PC-9 (cell line): ENCODE data around the gene FNDC3B. TPM values are rescaled to one million over a fixed set of nuclear protein-coding genes. Genes with fewer than 3 reads are reported as not detected.
"Not testable (repeated sequence)": the region's sequence is repeated elsewhere in the genome, so short reads cannot be mapped to it uniquely, and the experiment has no call there.

Experiments used
- BruUV-seq: library from RNA; stranded (reverse); fragments of 400-500 nt; replicated peaks from 2 replicates; lab custom pipeline; 2021; lab: Mats Ljungman, UMichigan
- CTCF ChIA-PET: fragments of 300-600 bp; sonication (Branson Sonifier 250); formaldehyde crosslinking; loops from one replicate; lab custom pipeline; 2022; ENCODE audit warnings: antibody characterized with exemption; lab: Charles Lee
- POLR2A ChIA-PET: fragments of 300-600 bp; sonication (Branson Sonifier 250); formaldehyde crosslinking; loops from one replicate; lab custom pipeline; 2022; ENCODE audit warnings: antibody characterized with exemption; ENCODE audit not compliant: unreplicated experiment; lab: Charles Lee
- DNase-seq, 2 experiments: peaks; one replicate each; pipeline versions ENCODE4 v3.0.0 to v3.0.0-alpha.2; 2015 to 2022; ENCODE audit warnings: mixed read lengths in 1 of 2
- H2AFZ ChIP-seq: fragments of 200-600 bp; sonication (generic); 2 replicates; pipeline ENCODE4 v1.8.1; 2017; ENCODE audit warnings: antibody characterized with exemption
- H3F3A ChIP-seq: fragments of 200-600 bp; sonication (generic); 2 replicates; pipeline ENCODE4 v1.8.1; 2017; ENCODE audit warnings: antibody characterized with exemption, mild to moderate bottlenecking, low read depth; ENCODE audit not compliant: insufficient read depth
- H3K27ac ChIP-seq: fragments of 200-600 bp; sonication (generic); 2 replicates; pipeline ENCODE4 v1.6.1; 2016; ENCODE audit warnings: mixed run types
- H3K27me3 ChIP-seq: fragments of 200-600 bp; sonication (generic); 2 replicates; pipeline ENCODE4 v1.6.1; 2016; ENCODE audit warnings: low read depth, mixed run types; ENCODE audit not compliant: insufficient read depth
- H3K36me3 ChIP-seq: fragments of 200-600 bp; sonication (generic); 2 replicates; pipeline ENCODE4 v1.6.1; 2016; ENCODE audit warnings: low read depth, mixed run types
- H3K4me1 ChIP-seq: fragments of 200-600 bp; sonication (generic); replicated peaks from 2 replicates; pipeline ENCODE4 v1.6.1; 2016; ENCODE audit warnings: mixed run types; ENCODE audit not compliant: insufficient read depth
- H3K4me2 ChIP-seq: fragments of 200-600 bp; sonication (generic); 2 replicates; pipeline ENCODE4 v1.6.1; 2017; ENCODE audit warnings: mixed run types
- H3K4me3 ChIP-seq: fragments of 200-600 bp; sonication (generic); 2 replicates; pipeline ENCODE4 v1.6.1; 2016; ENCODE audit warnings: mixed run types
- H3K79me2 ChIP-seq: fragments of 200-600 bp; sonication (generic); 2 replicates; pipeline ENCODE4 v1.6.1; 2017; ENCODE audit warnings: low read depth, mixed run types
- H3K9me2 ChIP-seq: fragments of 200-600 bp; sonication (generic); 2 replicates; pipeline ENCODE4 v1.8.1; 2017; ENCODE audit warnings: mild to moderate bottlenecking; ENCODE audit not compliant: insufficient read depth
- H3K9me3 ChIP-seq: fragments of 200-600 bp; sonication (generic); 2 replicates; pipeline ENCODE4 v1.8.1; 2016; ENCODE audit warnings: low read depth; ENCODE audit not compliant: insufficient read depth
- H4K20me1 ChIP-seq: fragments of 200-600 bp; sonication (generic); 2 replicates; pipeline ENCODE4 v1.8.1; 2017; ENCODE audit not compliant: insufficient read depth
- CTCF ChIP-seq: fragments of 200-600 bp; sonication (generic); conservative IDR thresholded peaks from 2 replicates; pipeline ENCODE4 v1.6.1; 2017; ENCODE audit warnings: mixed run types, antibody characterized with exemption, mild to moderate bottlenecking, moderate library complexity
- EZH2 ChIP-seq: fragments of 200-600 bp; sonication (generic); IDR thresholded peaks from 2 replicates; pipeline ENCODE4 v1.8.0; 2017; ENCODE audit warnings: antibody characterized with exemption, low read depth
- intact Hi-C: fragments of 100-400 bp; cut with micrococcal nuclease; formaldehyde crosslinking; loops from one replicate; pipeline ENCODE4 v1.10.0; 2022; ENCODE audit not compliant: unreplicated experiment
- total RNA-seq: library from RNA; stranded (reverse); gene quantifications from 2 replicates; pipeline ENCODE4 v1.2.3, GENCODE V29; 2021

Gene FNDC3B
- total RNA-seq, 1 experiment from 2014 or later = 106 TPM

- ChIA-PET CTCF (no interaction called here), POLR2A (no interaction called here)
- Histone ChIP-seq H3K4me1 (peaks cover 28% of the 10 kb centered on the region), H3K4me3 (no peak overlapping the region), H3K4me2 (no peak overlapping the region), H3K27me3 (no peaks in the 10 kb centered on the region), H2AFZ (no peak overlapping the region), H3K9me2 (no peaks in the 10 kb centered on the region), H4K20me1 (peaks cover 87% of the 10 kb centered on the region), H3F3A (peaks cover 94% of the 10 kb centered on the region), H3K36me3 (peaks cover 58% of the 10 kb centered on the region), H3K9me3 (no peaks in the 10 kb centered on the region), H3K27ac (no peak overlapping the region), H3K79me2 (peaks cover 99% of the 10 kb centered on the region)
- DNase-seq = no peak
- intact Hi-C loops = no loop called here
- TF ChIP-seq CTCF = no peak
- no peak for TF ChIP-seq EZH2
- BruUV-seq = no TSS peak
These were observed 49.9 kb downstream of the FNDC3B start for GRCh38 chr3:172089250-172089649.

GRCh38 chr3:172090035-172090434 lies 50.7 kb downstream of the FNDC3B start:
- Histone ChIP-seq H3F3A (peaks cover 94% of the 10 kb centered on the region), H3K4me3 (no peak overlapping the region), H3K4me1 (peaks cover 36% of the 10 kb centered on the region), H2AFZ (no peak overlapping the region), H3K9me2 (no peaks in the 10 kb centered on the region), H3K4me2 (no peak overlapping the region), H4K20me1 (peaks cover 87% of the 10 kb centered on the region), H3K27me3 (no peaks in the 10 kb centered on the region), H3K36me3 (peaks cover 50% of the 10 kb centered on the region), H3K79me2 (peaks cover 99% of the 10 kb centered on the region), H3K9me3 (no peaks in the 10 kb centered on the region), H3K27ac (no peak overlapping the region)
- POLR2A ChIA-PET = no interaction called here
- CTCF ChIA-PET = no interaction called here
- BruUV-seq = no TSS peak
- TF ChIP-seq EZH2 (no peak), CTCF (no peak)
- DNase-seq = no peak
- intact Hi-C loops = no loop called here

GRCh38 chr3:172092658-172093057 lies 53.3 kb downstream of the FNDC3B start:
- Histone ChIP-seq H3K4me2 (no peak overlapping the region), H3K4me1 (peaks cover 40% of the 10 kb centered on the region), H3K36me3 (peaks cover 35% of the 10 kb centered on the region), H3K27ac (no peak overlapping the region), H3K27me3 (no peaks in the 10 kb centered on the region), H3F3A (peaks cover 94% of the 10 kb centered on the region), H2AFZ (no peak overlapping the region), H4K20me1 (peaks cover 87% of the 10 kb centered on the region), H3K9me2 (0 out of 2 replicates have a peak, but pooled peaks cover 2% of the 10 kb centered on the region), H3K79me2 (peaks cover 99% of the 10 kb centered on the region), H3K4me3 (no peak overlapping the region), H3K9me3 (peaks cover 2% of the 10 kb centered on the region; the same call in 1 of the 2 replicates)
- no TSS peak for BruUV-seq
- DNase-seq = no peak
- TF ChIP-seq EZH2 = no peak
- no peak for TF ChIP-seq CTCF
- ChIA-PET CTCF (interaction anchor here (0.6 kb wide), 1 partner anchor 390 kb away, joined by 3 read pairs; no protein-coding TSS in a partner anchor), POLR2A (no interaction called here)
- intact Hi-C loops = no loop called here

GRCh38 chr3:172093581-172094443 lies 54.4 kb downstream of the FNDC3B start:
- intact Hi-C loops, BruUV-seq, H3K9me3 ChIP-seq, H3K9me2 ChIP-seq, H3K27ac ChIP-seq, H2AFZ ChIP-seq, H3K4me2 ChIP-seq, H3K4me3 ChIP-seq, DNase-seq, H3K27me3 ChIP-seq: not testable (repeated sequence)
- Histone ChIP-seq H3K4me1 (peaks cover 48% of the 10 kb centered on the region), H3F3A (peaks cover 94% of the 10 kb centered on the region), H3K79me2 (peaks cover 99% of the 10 kb centered on the region), H4K20me1 (peaks cover 87% of the 10 kb centered on the region), H3K36me3 (peaks cover 38% of the 10 kb centered on the region)
- CTCF ChIA-PET = interaction anchor here (0.6 kb wide), 1 partner anchor 236 kb away, joined by 3 read pairs; no protein-coding TSS in a partner anchor
- POLR2A ChIA-PET = interaction anchor here (0.7 kb wide), 1 partner anchor 331 kb away, joined by 4 read pairs; no protein-coding TSS in a partner anchor
